Vagina (tissue), 2 donors: ENCODE measurements around the gene RGS17. TPM values are rescaled to one million over a fixed set of nuclear protein-coding genes. Genes with fewer than 3 reads are reported as not detected.

ENCODE experiments used
- DNase-seq, 2 donors: peaks; one replicate each; pipeline ENCODE4 v3.0.0-alpha.2; 2017; ENCODE audit errors: extremely low spot score in 2 of 2
- H3K27ac ChIP-seq: fragments of 200-600 bp; sonication (generic); one replicate; pipeline ENCODE4 v1.5.1; 2019
- H3K27me3 ChIP-seq: fragments of 200-600 bp; sonication (generic); one replicate; pipeline ENCODE4 v1.5.1; 2019
- H3K36me3 ChIP-seq, 2 donors: fragments of 200-600 bp; sonication (generic); one replicate each; pipeline ENCODE4 v1.5.1; 2017 to 2019
- H3K4me1 ChIP-seq: fragments of 200-600 bp; sonication (generic); one replicate; pipeline ENCODE4 v1.5.1; 2019
- H3K4me3 ChIP-seq, 2 donors: fragments of 200-600 bp; sonication (generic); 1 replicate in 1 of 2; 2 replicates in 1 of 2; pipeline ENCODE4 v1.5.1; 2016 to 2019
- H3K9me3 ChIP-seq: fragments of 200-600 bp; sonication (generic); one replicate; pipeline ENCODE4 v1.5.1; 2019
- POLR2A ChIP-seq, 2 donors: fragments of 450-650 bp; IDR thresholded peaks; one replicate each; pipeline ENCODE4 v1.6.1; 2017; ENCODE audit warnings: antibody characterized with exemption in 2 of 2, mild to moderate bottlenecking in 2 of 2, moderate library complexity in 2 of 2
- POLR2AphosphoS5 ChIP-seq, 2 donors: sonication (generic); formaldehyde crosslinking; IDR thresholded peaks; one replicate each; pipeline ENCODE4 v1.9.0; 2017; ENCODE audit warnings: antibody characterized with exemption in 2 of 2, mild to moderate bottlenecking in 2 of 2, low read depth in 1 of 2; ENCODE audit not compliant: insufficient read depth in 1 of 2
- intact Hi-C: fragments of 100-400 bp; cut with DNase I; formaldehyde crosslinking; loops from one replicate; pipeline ENCODE4 v1.15.1; 2023
- total RNA-seq: library from RNA; depleted of rRNA; stranded (reverse); fragments of >200 nt; gene quantifications from one replicate; pipeline ENCODE4 v1.2.3, GENCODE V29; 2016
- TF ChIP-seq, protein P1 (sequence below), 3 experiments: fragments of 450-650 bp in 2 of 3; fragments of 200-600 bp in 1 of 3; sonication (generic) in 1 of 3; IDR thresholded peaks; one replicate each; pipeline ENCODE4 v1.5.1; 2017 to 2019; ENCODE audit warnings: antibody characterized with exemption in 3 of 3, mild to moderate bottlenecking in 2 of 3, moderate library complexity in 2 of 3

RGS17 gene
- total RNA-seq, 1 donor from 2014 or later = 0.25 TPM

- TF ChIP-seq, protein P1, sequence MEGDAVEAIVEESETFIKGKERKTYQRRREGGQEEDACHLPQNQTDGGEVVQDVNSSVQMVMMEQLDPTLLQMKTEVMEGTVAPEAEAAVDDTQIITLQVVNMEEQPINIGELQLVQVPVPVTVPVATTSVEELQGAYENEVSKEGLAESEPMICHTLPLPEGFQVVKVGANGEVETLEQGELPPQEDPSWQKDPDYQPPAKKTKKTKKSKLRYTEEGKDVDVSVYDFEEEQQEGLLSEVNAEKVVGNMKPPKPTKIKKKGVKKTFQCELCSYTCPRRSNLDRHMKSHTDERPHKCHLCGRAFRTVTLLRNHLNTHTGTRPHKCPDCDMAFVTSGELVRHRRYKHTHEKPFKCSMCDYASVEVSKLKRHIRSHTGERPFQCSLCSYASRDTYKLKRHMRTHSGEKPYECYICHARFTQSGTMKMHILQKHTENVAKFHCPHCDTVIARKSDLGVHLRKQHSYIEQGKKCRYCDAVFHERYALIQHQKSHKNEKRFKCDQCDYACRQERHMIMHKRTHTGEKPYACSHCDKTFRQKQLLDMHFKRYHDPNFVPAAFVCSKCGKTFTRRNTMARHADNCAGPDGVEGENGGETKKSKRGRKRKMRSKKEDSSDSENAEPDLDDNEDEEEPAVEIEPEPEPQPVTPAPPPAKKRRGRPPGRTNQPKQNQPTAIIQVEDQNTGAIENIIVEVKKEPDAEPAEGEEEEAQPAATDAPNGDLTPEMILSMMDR (IDR thresholded peaks at IDR 0.05) = no peak
- Histone ChIP-seq H3K4me1 (no peaks in the 10 kb centered on the region), H3K9me3 (no peaks in the 10 kb centered on the region), H3K36me3 (no peaks in the 10 kb centered on the region), H3K4me3 (no peak overlapping the region), H3K27ac (no peak overlapping the region), H3K27me3 (no peaks in the 10 kb centered on the region)
- intact Hi-C loops = no loop called here
- DNase-seq = no peak
Measured at GRCh38 chr6:153034139-153034538, 96.9 kb downstream of the RGS17 start.

GRCh38 chr6:153032255-153032882 lies 98.7 kb downstream of the RGS17 start:
- no peak overlapping the region for H3K4me3 ChIP-seq
- no peak for DNase-seq
- H3K36me3 ChIP-seq = no peaks in the 10 kb centered on the region
- no peaks in the 10 kb centered on the region for H3K9me3 ChIP-seq
- intact Hi-C loops = no loop called here
- H3K27me3 ChIP-seq = no peaks in the 10 kb centered on the region
- H3K4me1 ChIP-seq = no peaks in the 10 kb centered on the region
- H3K27ac ChIP-seq = no peak overlapping the region
- TF ChIP-seq POLR2A (IDR thresholded peaks at IDR 0.05) = no peak
- TF ChIP-seq, protein P1 (IDR thresholded peaks at IDR 0.05) = peak in 1 of 3 experiments; percentile 32

DNA sequence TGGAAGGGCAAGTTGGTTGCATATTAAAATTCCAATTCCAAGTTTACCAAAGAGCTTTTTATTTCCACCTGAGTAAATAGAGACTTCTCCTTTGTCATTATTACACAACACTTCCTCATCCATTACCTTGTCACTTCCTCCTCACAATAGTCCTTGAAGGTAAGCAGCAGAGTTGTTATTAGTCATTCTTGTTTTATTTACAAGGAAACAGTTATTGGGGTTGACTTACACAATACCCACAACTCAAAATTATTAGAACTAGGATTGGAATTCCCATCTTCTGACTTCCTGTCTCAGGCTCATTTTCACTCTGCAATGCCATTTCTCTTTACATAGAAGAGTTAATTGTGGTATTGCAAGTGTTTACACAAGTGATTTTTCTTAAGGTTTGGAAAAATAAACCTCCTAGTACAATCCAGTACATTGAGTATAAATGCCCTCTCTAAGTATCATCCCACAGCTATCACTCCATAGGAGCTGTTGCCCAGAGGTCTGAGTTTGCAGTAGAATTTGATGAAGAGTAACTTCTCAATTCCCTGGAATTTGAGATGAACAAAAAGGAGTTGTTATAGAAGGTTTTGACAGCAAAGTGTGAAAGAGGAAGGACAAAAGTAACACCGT lies 99.6 kb downstream of the RGS17 start:
- intact Hi-C loops = no loop called here
- no peak for TF ChIP-seq POLR2A (IDR thresholded peaks at IDR 0.05)
- TF ChIP-seq POLR2AphosphoS5 (IDR thresholded peaks at IDR 0.05; ENCODE audit: insufficient read depth in 1 of 2, low read depth in 1 of 2) = no peak
- TF ChIP-seq, protein P1 (IDR thresholded peaks at IDR 0.05) = no peak
- Histone ChIP-seq H3K4me3 (no peak overlapping the region), H3K27me3 (no peaks in the 10 kb centered on the region), H3K4me1 (no peaks in the 10 kb centered on the region), H3K9me3 (no peaks in the 10 kb centered on the region), H3K27ac (no peak overlapping the region), H3K36me3 (no peaks in the 10 kb centered on the region)
- no peak for DNase-seq

GRCh38 chr6:153028963-153029362 lies 102.1 kb downstream of the RGS17 start:
- no peak for TF ChIP-seq POLR2A (IDR thresholded peaks at IDR 0.05)
- no peak for TF ChIP-seq POLR2AphosphoS5 (IDR thresholded peaks at IDR 0.05; ENCODE audit: insufficient read depth in 1 of 2, low read depth in 1 of 2)
- TF ChIP-seq, protein P1 (IDR thresholded peaks at IDR 0.05) = no peak
- H3K9me3 ChIP-seq = no peaks in the 10 kb centered on the region
- H3K36me3 ChIP-seq = no peaks in the 10 kb centered on the region
- no peak overlapping the region for H3K4me3 ChIP-seq
- no peak overlapping the region for H3K27ac ChIP-seq
- intact Hi-C loops = no loop called here
- no peak for DNase-seq
- no peaks in the 10 kb centered on the region for H3K4me1 ChIP-seq
- H3K27me3 ChIP-seq = no peaks in the 10 kb centered on the region

DNA sequence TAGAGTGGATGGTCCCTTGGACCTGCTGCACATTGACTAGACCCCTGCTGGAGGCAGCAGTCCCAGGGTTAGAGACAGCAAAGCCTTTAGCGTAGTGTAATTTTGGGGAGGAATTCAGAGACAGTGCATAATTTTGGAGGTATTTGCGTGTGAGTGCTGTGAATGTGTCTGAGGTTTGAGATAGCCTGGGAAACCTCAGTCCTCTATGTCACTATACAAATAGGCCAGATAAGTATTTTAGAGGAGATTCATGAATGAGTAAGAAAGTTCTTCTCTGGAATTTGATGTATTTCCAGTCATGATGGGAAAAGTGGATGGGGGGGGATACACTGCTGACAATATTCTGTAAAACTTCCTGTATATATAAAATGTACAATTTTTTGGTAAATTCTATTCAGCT lies 102.8 kb downstream of the RGS17 start:
- H3K4me3 ChIP-seq = no peak overlapping the region
- no peaks in the 10 kb centered on the region for H3K9me3 ChIP-seq
- no peak overlapping the region for H3K27ac ChIP-seq
- no peaks in the 10 kb centered on the region for H3K36me3 ChIP-seq
- H3K27me3 ChIP-seq = no peaks in the 10 kb centered on the region
- H3K4me1 ChIP-seq = no peaks in the 10 kb centered on the region
- intact Hi-C loops = no loop called here
- no peak for DNase-seq
- TF ChIP-seq, protein P1 (IDR thresholded peaks at IDR 0.05) = no peak
- TF ChIP-seq POLR2AphosphoS5 (IDR thresholded peaks at IDR 0.05; ENCODE audit: insufficient read depth in 1 of 2, low read depth in 1 of 2) = no peak
- TF ChIP-seq POLR2A (IDR thresholded peaks at IDR 0.05) = no peak
